ENCODE data around the gene TBC1D8. TPM values are rescaled to one million over a fixed set of nuclear protein-coding genes. Genes with fewer than 3 reads are reported as not detected.

Gene TBC1D8
- total and polyA plus RNA-seq, 9 of the 15 experiments (the other 6 are each of a cell fraction or from before 2014, with no cell fraction given) = 0.36 to 1.3 (median 0.82) TPM

GRCh38 chr2:101096619-101097142 is 54.5 kb downstream of the TBC1D8 start (continued):
- TF ChIP-seq E2F4 (CRISPR knock-in tag; IDR thresholded peaks at IDR 0.05; ENCODE audit: low read depth) (no peak), ZNF12 (CRISPR knock-in tag; IDR thresholded peaks at IDR 0.05) (no peak), RBM39 (optimal IDR thresholded peaks at IDR 0.05; ENCODE audit: low read depth, low read length) (no peak), ATF7 (IDR thresholded peaks at IDR 0.05) (no peak)

DNA sequence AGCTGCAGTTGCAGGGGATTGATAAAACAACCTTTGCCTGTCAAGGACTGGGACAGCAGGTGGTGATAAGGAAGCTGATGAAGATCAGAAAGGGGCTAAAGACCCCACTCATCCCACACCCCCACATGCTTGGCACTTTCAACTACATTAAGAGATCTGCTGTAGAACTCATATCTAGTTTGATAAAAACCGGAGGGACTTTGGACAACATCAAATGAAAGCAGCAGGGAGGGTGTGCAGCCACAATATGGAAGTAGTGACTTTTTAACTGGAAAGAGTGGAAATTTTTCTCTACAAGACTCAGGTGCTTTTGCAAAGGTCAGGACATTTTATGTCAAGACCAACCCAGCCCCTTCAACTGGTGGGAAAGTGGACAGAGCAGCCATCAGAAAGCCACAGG is 56.8 kb downstream of the TBC1D8 start:
- POLR2A ChIA-PET = interaction anchor here (0.8 kb wide), 1 partner anchor 15 kb away, joined by 3 read pairs; no protein-coding TSS in a partner anchor
- H3K4me3 ChIP-seq = no peak overlapping the region
- no peaks in the 10 kb centered on the region for H3K4me1 ChIP-seq (replicated peaks in 1 of 2; ENCODE audit: control insufficient read depth in 2 of 2, insufficient read depth in 2 of 2, low read length in 2 of 2)
- H3K9ac ChIP-seq (ENCODE audit: insufficient read depth in 1 of 2, low read depth in 2 of 2, low read length in 2 of 2) = no peak overlapping the region
- H3K79me2 ChIP-seq (ENCODE audit: control insufficient read depth, insufficient read depth, low read length) = no peaks in the 10 kb centered on the region
- no peak for DNase-seq (ENCODE audit: extremely low read depth in 1 of 4, low spot score in 3 of 4)
- H3K4me2 ChIP-seq (ENCODE audit: insufficient read depth, low read length) = no peak overlapping the region
- BruUV-seq (replicated peaks) = no TSS peak
- H3K27ac ChIP-seq (ENCODE audit: extremely low read depth, low read depth, low read length) = no peak overlapping the region
- no peaks in the 10 kb centered on the region; the same call in 1 of the 2 replicates for H4K20me1 ChIP-seq (replicated peaks; ENCODE audit: control insufficient read depth, insufficient read depth, low read length)
- H3K27me3 ChIP-seq (ENCODE audit: control insufficient read depth in 2 of 2, insufficient read depth in 2 of 2, low read length in 2 of 2) = peaks cover 2 to 21% of the 10 kb centered on the region in 2 experiments; a peak in 4 of 5 replicates
- WGBS (ENCODE audit: insufficient coverage, low coverage, missing lambda C conversion rate) = 0% methylated on average over 1 of the region's 1 CpG
- intact Hi-C loops (cut with micrococcal nuclease) (no loop called here), in situ Hi-C loops (cut with MboI) (no loop called here)
- no peak overlapping the region for H2AFZ ChIP-seq (ENCODE audit: low read depth, low read length)
- no peaks in the 10 kb centered on the region for H3K36me3 ChIP-seq (ENCODE audit: control insufficient read depth, insufficient read depth, low read length)
- no peak for ATAC-seq
- H3K9me3 ChIP-seq (replicated peaks; ENCODE audit: control insufficient read depth, insufficient read depth, low read depth, low read length) = no peaks in the 10 kb centered on the region
- CTCF ChIA-PET (ENCODE audit: low intra/inter-chr PET ratio) = no interaction called here
- no peaks in the 10 kb centered on the region for H3K9me1 ChIP-seq (ENCODE audit: control insufficient read depth, insufficient read depth, low read length)
- FAIRE-seq = no peak
- TF ChIP-seq PKNOX1 (IDR thresholded peaks at IDR 0.05) (no peak), CTCFL (IDR thresholded peaks at IDR 0.05; ENCODE audit: borderline replicate concordance, insufficient read depth, low read depth, low read length, poor library complexity, severe bottlenecking) (no peak), ZNF184 (CRISPR knock-in tag; IDR thresholded peaks at IDR 0.05) (no peak), ZNF668 (CRISPR knock-in tag; IDR thresholded peaks at IDR 0.05) (no peak), PPARD (CRISPR knock-in tag; IDR thresholded peaks at IDR 0.05) (no peak), ZNF780A (CRISPR knock-in tag; IDR thresholded peaks at IDR 0.05) (no peak), ZNF197 (CRISPR knock-in tag; IDR thresholded peaks at IDR 0.05; ENCODE audit: low read depth) (no peak), KDM2B (CRISPR knock-in tag; IDR thresholded peaks at IDR 0.05) (no peak), ZNF23 (CRISPR knock-in tag; IDR thresholded peaks at IDR 0.05) (no peak), RHOXF2B (CRISPR knock-in tag; conservative IDR thresholded peaks at IDR 0.05) (no peak)
- TF ChIP-seq, protein P1, sequence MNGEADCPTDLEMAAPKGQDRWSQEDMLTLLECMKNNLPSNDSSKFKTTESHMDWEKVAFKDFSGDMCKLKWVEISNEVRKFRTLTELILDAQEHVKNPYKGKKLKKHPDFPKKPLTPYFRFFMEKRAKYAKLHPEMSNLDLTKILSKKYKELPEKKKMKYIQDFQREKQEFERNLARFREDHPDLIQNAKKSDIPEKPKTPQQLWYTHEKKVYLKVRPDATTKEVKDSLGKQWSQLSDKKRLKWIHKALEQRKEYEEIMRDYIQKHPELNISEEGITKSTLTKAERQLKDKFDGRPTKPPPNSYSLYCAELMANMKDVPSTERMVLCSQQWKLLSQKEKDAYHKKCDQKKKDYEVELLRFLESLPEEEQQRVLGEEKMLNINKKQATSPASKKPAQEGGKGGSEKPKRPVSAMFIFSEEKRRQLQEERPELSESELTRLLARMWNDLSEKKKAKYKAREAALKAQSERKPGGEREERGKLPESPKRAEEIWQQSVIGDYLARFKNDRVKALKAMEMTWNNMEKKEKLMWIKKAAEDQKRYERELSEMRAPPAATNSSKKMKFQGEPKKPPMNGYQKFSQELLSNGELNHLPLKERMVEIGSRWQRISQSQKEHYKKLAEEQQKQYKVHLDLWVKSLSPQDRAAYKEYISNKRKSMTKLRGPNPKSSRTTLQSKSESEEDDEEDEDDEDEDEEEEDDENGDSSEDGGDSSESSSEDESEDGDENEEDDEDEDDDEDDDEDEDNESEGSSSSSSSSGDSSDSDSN (IDR thresholded peaks at IDR 0.05; ENCODE audit: borderline replicate concordance in 1 of 2, low read depth in 2 of 2, low read length in 2 of 2) = no peak

Measured in K562 (cell line).